ENCODE data around the gene PUS1. TPM values are rescaled to one million over a fixed set of nuclear protein-coding genes. Genes with fewer than 3 reads are reported as not detected.
"Not testable (repeated sequence)": the region's sequence is repeated elsewhere in the genome, so short reads cannot be mapped to it uniquely, and the experiment has no call there.

Gene PUS1
- total RNA-seq, result 10 to 100 TPM; 21.0 to 28.3 (median 22.9) TPM
- long read RNA-seq, donor 1, full-length matches to known transcripts, result 9 of 11 reads
- long read RNA-seq, donor 1, partial matches to known transcripts, result 0 of 11 reads
- long read RNA-seq, donor 1, other reads (novel, unspliced or antisense), result 2 of 11 reads
- long read RNA-seq, donor 2, full-length matches to known transcripts, result 1 of 2 reads
- long read RNA-seq, donor 2, partial matches to known transcripts, result 1 of 2 reads
- long read RNA-seq, donor 2, other reads (novel, unspliced or antisense), result 0 of 2 reads

GRCh38 chr12:131928711-131929580, at the start of gene PUS1:
TSS of gene PUS1 (plus strand) at chr12:131929276. CDS start at chr12:131929723, 447 bp downstream.
- Histone ChIP-seq H3K36me3 (ENCODE audit: low read depth) (peaks cover 3% of the 10 kb centered on the region), H3K9me3 (no peaks in the 10 kb centered on the region), H3K4me3 (peak within 1 kb of the TSS; percentile 54), H3K4me1 (ENCODE audit: low read depth) (no peaks in the 10 kb centered on the region)
- intact Hi-C loops (cut with DNase I, micrococcal nuclease), result no loop called here
- ATAC-seq, result peak; percentile 94
- TF ChIP-seq CTCF (IDR thresholded peaks at IDR 0.05), result no peak
- DNase-seq, result peak; percentile 94 to 96 (median 96)

GRCh38 chr12:131882804-131883520, 46.1 kb upstream of the PUS1 start:
- no peak for DNase-seq
- ATAC-seq, result no peak

GRCh38 chr12:131883521-131883900, 45.6 kb upstream of the PUS1 start:
- intact Hi-C loops (cut with DNase I, micrococcal nuclease), result no loop called here
- Histone ChIP-seq H3K36me3 (ENCODE audit: low read depth) (no peaks in the 10 kb centered on the region), H3K4me3 (no peak overlapping the region), H3K9me3 (peaks cover 4% of the 10 kb centered on the region), H3K4me1 (ENCODE audit: low read depth) (no peaks in the 10 kb centered on the region)
- TF ChIP-seq CTCF (IDR thresholded peaks at IDR 0.05), result no peak
- ATAC-seq (no peak), DNase-seq (no peak)

More at GRCh38 chr12:131882804-131883520, 46.1 kb upstream of the PUS1 start:
- peaks cover 4% of the 10 kb centered on the region for H3K9me3 ChIP-seq
- H3K4me3 ChIP-seq, result no peak overlapping the region
- H3K4me1 ChIP-seq (ENCODE audit: low read depth), result no peaks in the 10 kb centered on the region
- no peaks in the 10 kb centered on the region for H3K36me3 ChIP-seq (ENCODE audit: low read depth)
- no peak for TF ChIP-seq CTCF (IDR thresholded peaks at IDR 0.05)
- intact Hi-C loops (cut with DNase I, micrococcal nuclease), result no loop called here

- DNase-seq; H3K4me1 ChIP-seq (ENCODE audit: low read depth); intact Hi-C loops (cut with DNase I, micrococcal nuclease); H3K9me3 ChIP-seq; H3K36me3 ChIP-seq (ENCODE audit: low read depth); H3K4me3 ChIP-seq; ATAC-seq: not testable (repeated sequence)
Measured at GRCh38 chr12:131885076-131885475, 44.0 kb upstream of the PUS1 start.

- ATAC-seq (no peak), DNase-seq (no peak)
- Histone ChIP-seq H3K9me3 (peaks cover 4% of the 10 kb centered on the region), H3K4me3 (no peak overlapping the region), H3K4me1 (ENCODE audit: low read depth) (no peaks in the 10 kb centered on the region), H3K36me3 (ENCODE audit: low read depth) (no peaks in the 10 kb centered on the region)
- TF ChIP-seq CTCF (IDR thresholded peaks at IDR 0.05), result no peak
- intact Hi-C loops (cut with DNase I, micrococcal nuclease), result no loop called here
Measured at GRCh38 chr12:131885543-131886057, 43.5 kb upstream of the PUS1 start.

GRCh38 chr12:131891722-131892121, 37.4 kb upstream of the PUS1 start:
- H3K4me3 ChIP-seq; ATAC-seq; H3K4me1 ChIP-seq (ENCODE audit: low read depth); H3K9me3 ChIP-seq; DNase-seq; intact Hi-C loops (cut with DNase I, micrococcal nuclease); H3K36me3 ChIP-seq (ENCODE audit: low read depth): not testable (repeated sequence)

Measured in mucosa of descending colon (tissue), 3 donors.